ENCODE results near the gene FYN. TPM values are rescaled to one million over a fixed set of nuclear protein-coding genes. Genes with fewer than 3 reads are reported as not detected.

FYN gene
- total and polyA plus RNA-seq, 2 of the 13 experiments (the other 11 are each of a cell fraction or from before 2014, with no cell fraction given), result 15.5 to 24.6 TPM

DNA sequence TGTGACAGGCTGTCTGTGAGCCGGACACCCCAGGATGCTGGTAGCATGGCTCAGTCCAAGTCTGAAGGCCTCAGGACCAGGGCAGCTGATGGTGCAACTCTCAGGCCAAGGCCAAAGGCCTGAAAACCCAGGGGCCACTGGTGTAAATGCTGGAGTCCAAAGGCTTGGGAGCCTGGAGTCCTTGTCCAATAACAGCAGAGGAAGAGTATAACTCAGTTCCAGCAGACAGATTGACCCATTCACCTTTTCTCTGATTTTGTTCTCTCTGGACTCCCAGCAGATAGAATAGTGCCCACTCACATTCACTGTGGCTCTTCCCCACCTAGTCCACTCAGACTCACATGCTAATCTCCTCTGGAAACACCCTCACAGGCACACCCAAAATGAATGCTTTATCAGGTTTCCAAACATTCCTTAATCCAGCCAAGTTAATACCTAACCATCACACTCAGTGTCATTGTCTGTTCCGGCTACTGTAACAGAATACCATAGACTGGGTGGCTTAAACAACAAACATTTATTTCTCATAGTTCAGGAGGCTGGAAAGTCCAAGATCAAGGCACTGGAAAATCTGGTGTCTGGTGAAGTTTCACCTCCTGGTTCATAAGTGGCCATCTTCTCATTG, 262.6 kb downstream of the FYN start (continued):
- TF ChIP-seq, protein P1, sequence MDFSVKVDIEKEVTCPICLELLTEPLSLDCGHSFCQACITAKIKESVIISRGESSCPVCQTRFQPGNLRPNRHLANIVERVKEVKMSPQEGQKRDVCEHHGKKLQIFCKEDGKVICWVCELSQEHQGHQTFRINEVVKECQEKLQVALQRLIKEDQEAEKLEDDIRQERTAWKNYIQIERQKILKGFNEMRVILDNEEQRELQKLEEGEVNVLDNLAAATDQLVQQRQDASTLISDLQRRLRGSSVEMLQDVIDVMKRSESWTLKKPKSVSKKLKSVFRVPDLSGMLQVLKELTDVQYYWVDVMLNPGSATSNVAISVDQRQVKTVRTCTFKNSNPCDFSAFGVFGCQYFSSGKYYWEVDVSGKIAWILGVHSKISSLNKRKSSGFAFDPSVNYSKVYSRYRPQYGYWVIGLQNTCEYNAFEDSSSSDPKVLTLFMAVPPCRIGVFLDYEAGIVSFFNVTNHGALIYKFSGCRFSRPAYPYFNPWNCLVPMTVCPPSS (IDR thresholded peaks at IDR 0.05), result no peak
- TF ChIP-seq, protein P2, sequence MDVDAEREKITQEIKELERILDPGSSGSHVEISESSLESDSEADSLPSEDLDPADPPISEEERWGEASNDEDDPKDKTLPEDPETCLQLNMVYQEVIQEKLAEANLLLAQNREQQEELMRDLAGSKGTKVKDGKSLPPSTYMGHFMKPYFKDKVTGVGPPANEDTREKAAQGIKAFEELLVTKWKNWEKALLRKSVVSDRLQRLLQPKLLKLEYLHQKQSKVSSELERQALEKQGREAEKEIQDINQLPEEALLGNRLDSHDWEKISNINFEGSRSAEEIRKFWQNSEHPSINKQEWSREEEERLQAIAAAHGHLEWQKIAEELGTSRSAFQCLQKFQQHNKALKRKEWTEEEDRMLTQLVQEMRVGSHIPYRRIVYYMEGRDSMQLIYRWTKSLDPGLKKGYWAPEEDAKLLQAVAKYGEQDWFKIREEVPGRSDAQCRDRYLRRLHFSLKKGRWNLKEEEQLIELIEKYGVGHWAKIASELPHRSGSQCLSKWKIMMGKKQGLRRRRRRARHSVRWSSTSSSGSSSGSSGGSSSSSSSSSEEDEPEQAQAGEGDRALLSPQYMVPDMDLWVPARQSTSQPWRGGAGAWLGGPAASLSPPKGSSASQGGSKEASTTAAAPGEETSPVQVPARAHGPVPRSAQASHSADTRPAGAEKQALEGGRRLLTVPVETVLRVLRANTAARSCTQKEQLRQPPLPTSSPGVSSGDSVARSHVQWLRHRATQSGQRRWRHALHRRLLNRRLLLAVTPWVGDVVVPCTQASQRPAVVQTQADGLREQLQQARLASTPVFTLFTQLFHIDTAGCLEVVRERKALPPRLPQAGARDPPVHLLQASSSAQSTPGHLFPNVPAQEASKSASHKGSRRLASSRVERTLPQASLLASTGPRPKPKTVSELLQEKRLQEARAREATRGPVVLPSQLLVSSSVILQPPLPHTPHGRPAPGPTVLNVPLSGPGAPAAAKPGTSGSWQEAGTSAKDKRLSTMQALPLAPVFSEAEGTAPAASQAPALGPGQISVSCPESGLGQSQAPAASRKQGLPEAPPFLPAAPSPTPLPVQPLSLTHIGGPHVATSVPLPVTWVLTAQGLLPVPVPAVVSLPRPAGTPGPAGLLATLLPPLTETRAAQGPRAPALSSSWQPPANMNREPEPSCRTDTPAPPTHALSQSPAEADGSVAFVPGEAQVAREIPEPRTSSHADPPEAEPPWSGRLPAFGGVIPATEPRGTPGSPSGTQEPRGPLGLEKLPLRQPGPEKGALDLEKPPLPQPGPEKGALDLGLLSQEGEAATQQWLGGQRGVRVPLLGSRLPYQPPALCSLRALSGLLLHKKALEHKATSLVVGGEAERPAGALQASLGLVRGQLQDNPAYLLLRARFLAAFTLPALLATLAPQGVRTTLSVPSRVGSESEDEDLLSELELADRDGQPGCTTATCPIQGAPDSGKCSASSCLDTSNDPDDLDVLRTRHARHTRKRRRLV (CRISPR knock-in tag; IDR thresholded peaks at IDR 0.05), result peak; percentile 70; the same call in 1 of the 2 replicates
- TF ChIP-seq, protein P3, sequence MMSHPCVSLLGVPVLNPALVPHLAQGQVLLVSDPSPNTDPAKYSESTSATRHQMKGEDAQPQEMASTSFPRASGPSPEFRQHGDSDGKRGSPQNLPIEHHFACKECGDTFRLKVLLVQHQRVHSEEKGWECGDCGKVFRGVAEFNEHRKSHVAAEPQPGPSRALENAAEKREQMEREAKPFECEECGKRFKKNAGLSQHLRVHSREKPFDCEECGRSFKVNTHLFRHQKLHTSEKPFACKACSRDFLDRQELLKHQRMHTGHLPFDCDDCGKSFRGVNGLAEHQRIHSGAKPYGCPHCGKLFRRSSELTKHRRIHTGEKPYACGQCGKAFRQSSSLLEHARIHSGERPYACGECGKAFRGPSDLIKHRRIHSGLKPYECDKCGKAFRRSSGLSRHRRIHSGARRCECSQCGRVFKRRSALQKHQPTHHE (CRISPR knock-in tag; IDR thresholded peaks at IDR 0.05; ENCODE audit: borderline replicate concordance), result no peak; the same call in 1 of the 2 replicates
- TF ChIP-seq SMYD3 (CRISPR knock-in tag; IDR thresholded peaks at IDR 0.05) (no peak), SMARCC2 (IDR thresholded peaks at IDR 0.05) (no peak), ZNF562 (CRISPR knock-in tag; IDR thresholded peaks at IDR 0.05; ENCODE audit: borderline replicate concordance) (no peak), ZNF775 (CRISPR knock-in tag; IDR thresholded peaks at IDR 0.05; ENCODE audit: borderline replicate concordance) (0 out of 2 replicates have a peak, but pooled peaks have one; percentile 86), ZNF501 (CRISPR knock-in tag; IDR thresholded peaks at IDR 0.05) (peak; percentile 72), ZNF484 (CRISPR knock-in tag; IDR thresholded peaks at IDR 0.05; ENCODE audit: borderline replicate concordance, low read depth) (no peak), HES4 (CRISPR knock-in tag; IDR thresholded peaks at IDR 0.05; ENCODE audit: borderline replicate concordance) (no peak)
- TF ChIP-seq, protein P4, sequence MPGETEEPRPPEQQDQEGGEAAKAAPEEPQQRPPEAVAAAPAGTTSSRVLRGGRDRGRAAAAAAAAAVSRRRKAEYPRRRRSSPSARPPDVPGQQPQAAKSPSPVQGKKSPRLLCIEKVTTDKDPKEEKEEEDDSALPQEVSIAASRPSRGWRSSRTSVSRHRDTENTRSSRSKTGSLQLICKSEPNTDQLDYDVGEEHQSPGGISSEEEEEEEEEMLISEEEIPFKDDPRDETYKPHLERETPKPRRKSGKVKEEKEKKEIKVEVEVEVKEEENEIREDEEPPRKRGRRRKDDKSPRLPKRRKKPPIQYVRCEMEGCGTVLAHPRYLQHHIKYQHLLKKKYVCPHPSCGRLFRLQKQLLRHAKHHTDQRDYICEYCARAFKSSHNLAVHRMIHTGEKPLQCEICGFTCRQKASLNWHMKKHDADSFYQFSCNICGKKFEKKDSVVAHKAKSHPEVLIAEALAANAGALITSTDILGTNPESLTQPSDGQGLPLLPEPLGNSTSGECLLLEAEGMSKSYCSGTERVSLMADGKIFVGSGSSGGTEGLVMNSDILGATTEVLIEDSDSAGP (CRISPR knock-in tag; IDR thresholded peaks at IDR 0.05; ENCODE audit: borderline replicate concordance), result peak; percentile 71; the same call in 1 of the 2 replicates
- TF ChIP-seq, protein P5, sequence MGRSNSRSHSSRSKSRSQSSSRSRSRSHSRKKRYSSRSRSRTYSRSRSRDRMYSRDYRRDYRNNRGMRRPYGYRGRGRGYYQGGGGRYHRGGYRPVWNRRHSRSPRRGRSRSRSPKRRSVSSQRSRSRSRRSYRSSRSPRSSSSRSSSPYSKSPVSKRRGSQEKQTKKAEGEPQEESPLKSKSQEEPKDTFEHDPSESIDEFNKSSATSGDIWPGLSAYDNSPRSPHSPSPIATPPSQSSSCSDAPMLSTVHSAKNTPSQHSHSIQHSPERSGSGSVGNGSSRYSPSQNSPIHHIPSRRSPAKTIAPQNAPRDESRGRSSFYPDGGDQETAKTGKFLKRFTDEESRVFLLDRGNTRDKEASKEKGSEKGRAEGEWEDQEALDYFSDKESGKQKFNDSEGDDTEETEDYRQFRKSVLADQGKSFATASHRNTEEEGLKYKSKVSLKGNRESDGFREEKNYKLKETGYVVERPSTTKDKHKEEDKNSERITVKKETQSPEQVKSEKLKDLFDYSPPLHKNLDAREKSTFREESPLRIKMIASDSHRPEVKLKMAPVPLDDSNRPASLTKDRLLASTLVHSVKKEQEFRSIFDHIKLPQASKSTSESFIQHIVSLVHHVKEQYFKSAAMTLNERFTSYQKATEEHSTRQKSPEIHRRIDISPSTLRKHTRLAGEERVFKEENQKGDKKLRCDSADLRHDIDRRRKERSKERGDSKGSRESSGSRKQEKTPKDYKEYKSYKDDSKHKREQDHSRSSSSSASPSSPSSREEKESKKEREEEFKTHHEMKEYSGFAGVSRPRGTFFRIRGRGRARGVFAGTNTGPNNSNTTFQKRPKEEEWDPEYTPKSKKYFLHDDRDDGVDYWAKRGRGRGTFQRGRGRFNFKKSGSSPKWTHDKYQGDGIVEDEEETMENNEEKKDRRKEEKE (IDR thresholded peaks at IDR 0.05), result no peak

Data from HepG2 (cell line).